OCI-LY3 (cell line): ENCODE results near the gene SLC1A7.

Experiments used
- H2AFZ ChIP-seq: fragments of 200-600, 300-600 bp; shearing (Covaris generic); 2 replicates; pipeline ENCODE4 v1.6.0; 2014; ENCODE audit warnings: antibody characterized with exemption, low read depth, low read length
- H3K27ac ChIP-seq: fragments of 200-600, 300-600 bp; sonication (generic); 2 replicates; pipeline ENCODE4 v1.5.1; 2014; ENCODE audit warnings: mild to moderate bottlenecking, low read length, moderate library complexity, mixed read lengths
- H3K27me3 ChIP-seq: fragments of 200-600, 300-600 bp; sonication (generic); 2 replicates; pipeline ENCODE4 v1.6.1; 2014; ENCODE audit warnings: low read depth, low read length, mixed read lengths
- H3K36me3 ChIP-seq: fragments of 200-600, 300-600 bp; sonication (generic); replicated peaks from 2 replicates; pipeline ENCODE3; 2014; ENCODE audit warnings: low read depth, low read length, mixed read lengths
- H3K4me1 ChIP-seq: fragments of 300-600, 200-600 bp; sonication (generic); 2 replicates; pipeline ENCODE4 v1.6.1; 2014; ENCODE audit warnings: low read length, mixed read lengths
- H3K4me2 ChIP-seq: fragments of 200-600, 300-600 bp; sonication (generic); 2 replicates; pipeline ENCODE4 v1.6.1; 2014; ENCODE audit warnings: low read length, mixed read lengths
- H3K4me3 ChIP-seq: fragments of 300-600, 200-600 bp; sonication (generic); 2 replicates; pipeline ENCODE4 v1.5.1; 2014; ENCODE audit warnings: antibody characterized with exemption, mild to moderate bottlenecking, low read length, moderate library complexity
- H3K79me2 ChIP-seq: fragments of 300-600, 200-600 bp; shearing (Covaris generic); 2 replicates; pipeline ENCODE4 v1.6.1; 2014; ENCODE audit warnings: mild to moderate bottlenecking, low read length, mixed read lengths
- H3K9ac ChIP-seq: fragments of 300-600, 200-600 bp; shearing (Covaris generic); 2 replicates; pipeline ENCODE4 v1.6.0; 2014; ENCODE audit warnings: mild to moderate bottlenecking, low read length, moderate library complexity
- H3K9me3 ChIP-seq: fragments of 200-600, 300-600 bp; shearing (Covaris generic); 2 replicates; pipeline ENCODE4 v1.6.1; 2014; ENCODE audit warnings: low read length, mixed read lengths; ENCODE audit not compliant: insufficient read depth
- H4K20me1 ChIP-seq: fragments of 200-600, 300-600 bp; sonication (generic); 2 replicates; pipeline ENCODE4 v1.6.1; 2016; ENCODE audit warnings: low read length, mixed read lengths; ENCODE audit not compliant: insufficient read depth
- CTCF ChIP-seq: fragments of 200-600, 300-600 bp; sonication (generic); IDR thresholded peaks from 2 replicates; pipeline ENCODE4 v1.5.1; 2014; ENCODE audit warnings: antibody characterized with exemption, low read length, low read depth
- EZH2phosphoT487 ChIP-seq: fragments of 200-600 bp; shearing (Covaris generic); IDR thresholded peaks from 2 replicates; pipeline ENCODE4 v1.6.1; 2018; ENCODE audit warnings: antibody characterized with exemption, mixed run types, low read depth

Gene SLC1A7

GRCh38 chr1:53076721-53077598 is 65.5 kb downstream of the SLC1A7 start:
- no peaks in the 10 kb centered on the region for H3K36me3 ChIP-seq
- no peaks in the 10 kb centered on the region for H3K4me1 ChIP-seq
- TF ChIP-seq CTCF (no peak), EZH2phosphoT487 (no peak)
- H3K9me3 ChIP-seq = no peaks in the 10 kb centered on the region
- no peak overlapping the region for H3K27ac ChIP-seq
- H3K9ac ChIP-seq = no peak overlapping the region
- no peaks in the 10 kb centered on the region for H3K27me3 ChIP-seq
- H3K79me2 ChIP-seq = no peaks in the 10 kb centered on the region
- no peak overlapping the region for H3K4me2 ChIP-seq
- H3K4me3 ChIP-seq = no peak overlapping the region
- no peak overlapping the region for H2AFZ ChIP-seq
- H4K20me1 ChIP-seq = no peaks in the 10 kb centered on the region

DNA sequence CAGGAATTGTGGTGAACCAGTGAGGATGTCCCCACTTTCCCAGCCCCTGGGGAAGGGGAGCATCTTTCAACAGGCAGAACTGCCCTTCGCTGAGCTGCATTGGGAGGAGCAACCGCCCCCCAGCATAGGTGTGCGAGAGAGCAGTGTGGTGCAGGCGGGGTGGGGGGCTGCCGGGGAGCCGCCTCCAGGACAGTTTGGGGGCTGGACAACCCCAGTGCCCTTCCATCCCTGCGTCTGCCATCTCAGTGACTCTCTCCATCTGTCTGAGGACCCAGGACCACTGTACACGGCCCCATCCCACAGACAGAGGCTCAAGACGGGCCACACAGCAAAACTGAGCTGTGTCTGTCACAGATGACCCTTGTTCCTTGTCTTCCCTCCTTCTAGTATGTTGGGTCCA is 66.3 kb downstream of the SLC1A7 start:
- no peaks in the 10 kb centered on the region for H3K4me1 ChIP-seq
- H3K9ac ChIP-seq = no peak overlapping the region
- H3K36me3 ChIP-seq = no peaks in the 10 kb centered on the region
- no peaks in the 10 kb centered on the region for H3K27me3 ChIP-seq
- H3K79me2 ChIP-seq = no peaks in the 10 kb centered on the region
- no peaks in the 10 kb centered on the region for H4K20me1 ChIP-seq
- no peak overlapping the region for H2AFZ ChIP-seq
- no peaks in the 10 kb centered on the region for H3K9me3 ChIP-seq
- no peak overlapping the region for H3K4me2 ChIP-seq
- no peak overlapping the region for H3K4me3 ChIP-seq
- H3K27ac ChIP-seq = no peak overlapping the region
- TF ChIP-seq CTCF (no peak), EZH2phosphoT487 (no peak)

- Histone ChIP-seq H3K4me2 (no peak overlapping the region), H3K27ac (no peak overlapping the region), H3K4me3 (no peak overlapping the region), H3K9me3 (no peaks in the 10 kb centered on the region), H3K79me2 (no peaks in the 10 kb centered on the region), H3K27me3 (no peaks in the 10 kb centered on the region), H3K4me1 (no peaks in the 10 kb centered on the region), H3K36me3 (no peaks in the 10 kb centered on the region), H2AFZ (no peak overlapping the region), H3K9ac (no peak overlapping the region), H4K20me1 (no peaks in the 10 kb centered on the region)
- TF ChIP-seq CTCF = no peak
These were observed 66.7 kb downstream of the SLC1A7 start for GRCh38 chr1:53075761-53076163.

DNA sequence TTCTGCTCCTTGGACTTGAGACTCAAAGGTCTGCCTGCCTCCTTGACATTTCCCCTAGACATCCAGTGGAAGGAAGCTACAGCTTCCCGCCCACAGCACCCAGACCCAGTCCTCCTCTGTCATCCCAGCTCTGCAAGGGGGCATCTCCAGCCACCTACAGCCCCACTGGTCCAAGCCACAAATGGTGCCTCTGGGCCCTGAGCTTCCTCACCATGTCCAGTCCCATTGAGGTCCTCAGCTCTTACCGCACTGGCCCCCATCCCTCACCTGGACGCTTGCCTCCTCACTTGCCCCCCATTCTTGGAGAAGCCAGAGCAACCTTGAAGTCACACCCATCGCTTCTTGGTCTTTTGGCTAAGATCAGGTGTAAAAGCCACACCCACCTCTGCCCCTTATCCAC is 67.2 kb downstream of the SLC1A7 start:
- Histone ChIP-seq H4K20me1 (no peaks in the 10 kb centered on the region), H3K27me3 (no peaks in the 10 kb centered on the region), H3K9me3 (no peaks in the 10 kb centered on the region), H2AFZ (no peak overlapping the region), H3K27ac (no peak overlapping the region), H3K36me3 (no peaks in the 10 kb centered on the region), H3K4me3 (no peak overlapping the region), H3K4me1 (no peaks in the 10 kb centered on the region), H3K9ac (no peak overlapping the region), H3K4me2 (no peak overlapping the region), H3K79me2 (no peaks in the 10 kb centered on the region)
- no peak for TF ChIP-seq CTCF
- no peak for TF ChIP-seq EZH2phosphoT487
